GM23338 (cell line): ENCODE data around the gene CIRBP. TPM values are rescaled to one million over a fixed set of nuclear protein-coding genes. Genes with fewer than 3 reads are reported as not detected.

ENCODE experiments used
- ATAC-seq: fragments of 200-7000 bp; cut with Tn5 transposase; 3 replicates; pipeline ENCODE4 v1.9.1; 2020
- DNase-seq: peaks from one replicate; pipeline ENCODE4 v3.0.0-alpha.2; 2015; ENCODE audit warnings: low spot score
- H2AFZ ChIP-seq: fragments of 200-600 bp; sonication (generic); 2 replicates; pipeline ENCODE4 v1.8.0; 2016; ENCODE audit warnings: antibody characterized with exemption, mild to moderate bottlenecking, moderate library complexity
- H3F3A ChIP-seq: fragments of 200-600 bp; sonication (generic); replicated peaks from 2 replicates; pipeline ENCODE4 v1.8.0; 2017; ENCODE audit warnings: antibody characterized with exemption, mixed run types, low read depth
- H3K27ac ChIP-seq: fragments of 200-600 bp; sonication (generic); 2 replicates; pipeline ENCODE4 v1.6.1; 2016; ENCODE audit warnings: low read depth
- H3K27me3 ChIP-seq: fragments of 200-600 bp; sonication (generic); 2 replicates; pipeline ENCODE4 v1.8.0; 2016; ENCODE audit warnings: mild to moderate bottlenecking, mixed run types, moderate library complexity; ENCODE audit not compliant: insufficient read depth
- H3K36me3 ChIP-seq: fragments of 200-600 bp; sonication (generic); 2 replicates; pipeline ENCODE4 v1.8.0; 2016; ENCODE audit warnings: mild to moderate bottlenecking; ENCODE audit not compliant: insufficient read depth
- H3K4me1 ChIP-seq: fragments of 200-600 bp; sonication (generic); 2 replicates; pipeline ENCODE4 v1.8.0; 2016; ENCODE audit warnings: mild to moderate bottlenecking, moderate library complexity; ENCODE audit not compliant: insufficient read depth
- H3K4me2 ChIP-seq: fragments of 200-600 bp; sonication (generic); 2 replicates; pipeline ENCODE4 v1.7.1; 2017; ENCODE audit warnings: mixed run types
- H3K4me3 ChIP-seq: fragments of 200-600 bp; sonication (generic); 2 replicates; pipeline ENCODE4 v1.6.1; 2016; ENCODE audit warnings: mixed run types
- H3K79me2 ChIP-seq: fragments of 200-600 bp; sonication (generic); replicated peaks from 2 replicates; pipeline ENCODE4 v1.8.0; 2017; ENCODE audit warnings: mild to moderate bottlenecking; ENCODE audit not compliant: insufficient read depth
- H3K9me2 ChIP-seq: fragments of 200-600 bp; sonication (generic); 2 replicates; pipeline ENCODE4 v1.8.0; 2017; ENCODE audit not compliant: insufficient read depth
- H4K20me1 ChIP-seq: fragments of 200-600 bp; sonication (generic); replicated peaks from 2 replicates; pipeline ENCODE4 v1.8.0; 2017; ENCODE audit warnings: mild to moderate bottlenecking; ENCODE audit not compliant: insufficient read depth
- H3K27ac Mint-ChIP-seq: 2 replicates; pipeline ENCODE4 v1.8.0; 2020; ENCODE audit warnings: inconsistent platforms, mild to moderate bottlenecking, moderate library complexity, mixed read lengths
- H3K27me3 Mint-ChIP-seq: 3 replicates; pipeline ENCODE4 v1.8.0; 2022; ENCODE audit warnings: low read depth, mild to moderate bottlenecking, moderate library complexity, mixed read lengths, inconsistent platforms; ENCODE audit not compliant: insufficient read depth, poor library complexity
- H3K36me3 Mint-ChIP-seq: 3 replicates; pipeline ENCODE4 v1.8.0; 2021; ENCODE audit warnings: low read depth, mild to moderate bottlenecking, inconsistent platforms, moderate library complexity, mixed read lengths
- H3K4me1 Mint-ChIP-seq: 3 replicates; pipeline ENCODE4 v1.8.0; 2020; ENCODE audit warnings: mild to moderate bottlenecking, inconsistent platforms, mixed read lengths
- H3K4me3 Mint-ChIP-seq: 3 replicates; pipeline ENCODE4 v1.8.0; 2021; ENCODE audit warnings: moderate library complexity, mild to moderate bottlenecking, inconsistent platforms, mixed read lengths
- H3K9me3 Mint-ChIP-seq: 3 replicates; pipeline ENCODE4 v1.8.0; 2020; ENCODE audit warnings: moderate library complexity, mild to moderate bottlenecking, inconsistent platforms, mixed read lengths
- CREB1 ChIP-seq: fragments of 250-450 bp; sonication (Bioruptor Pico); IDR thresholded peaks from 2 replicates; pipeline ENCODE4 v1.5.0; 2020; ENCODE audit warnings: low read depth, mild to moderate bottlenecking, moderate library complexity
- EZH2 ChIP-seq: fragments of 200-600 bp; sonication (generic); IDR thresholded peaks from one replicate; pipeline ENCODE4 v1.8.0; 2017; ENCODE audit warnings: antibody characterized with exemption, mild to moderate bottlenecking, low read depth; ENCODE audit not compliant: unreplicated experiment
- NANOG ChIP-seq: IDR thresholded peaks from 2 replicates; pipeline ENCODE4 v1.6.1; 2016; ENCODE audit warnings: antibody characterized with exemption, borderline replicate concordance
- POLR2AphosphoS5 ChIP-seq: IDR thresholded peaks from 2 replicates; pipeline ENCODE4 v1.6.1; 2016; ENCODE audit warnings: antibody characterized with exemption, low read depth
- STAT1 ChIP-seq: IDR thresholded peaks from one replicate; pipeline ENCODE4 v1.6.1; 2016; ENCODE audit warnings: antibody characterized with exemption; ENCODE audit not compliant: unreplicated experiment
- ZNF331 ChIP-seq: fragments of 250-450 bp; sonication (Bioruptor Pico); IDR thresholded peaks from 2 replicates; pipeline ENCODE4 v1.5.0; 2020; ENCODE audit warnings: low read depth, mild to moderate bottlenecking, moderate library complexity
- polyA plus RNA-seq: library from polyadenylated mRNA; unstranded; fragments of >200 nt; fragmentation: Nextera tagmentation; extraction: Ambion mirVana; gene quantifications from 2 replicates; pipeline ENCODE4 v1.2.1, GENCODE V29; 2016
- total RNA-seq: library from RNA; depleted of rRNA; stranded (reverse); fragments of >200 nt; shearing (Covaris generic); gene quantifications from 2 replicates; pipeline ENCODE4 v1.2.3, GENCODE V29; 2014
- TF ChIP-seq, protein P1 (sequence below): fragments of 250-450 bp; sonication (Bioruptor Pico); IDR thresholded peaks from 2 replicates; pipeline ENCODE4 v1.5.0; 2020; ENCODE audit warnings: mild to moderate bottlenecking, moderate library complexity
- TF ChIP-seq, protein P2 (sequence below), 2 experiments: fragments of 200-600 bp in 1 of 2; sonication (generic) in 1 of 2; conservative IDR thresholded peaks; 2 replicates each; pipeline versions ENCODE4 v1.5.1 to v1.6.1; 2016 to 2017; ENCODE audit warnings: antibody characterized with exemption in 2 of 2, low read depth in 2 of 2, mild to moderate bottlenecking in 2 of 2, moderate library complexity in 1 of 2

CIRBP gene
- total and polyA plus RNA-seq, 2 experiments from 2014 or later: 153 to 202 TPM

DNA sequence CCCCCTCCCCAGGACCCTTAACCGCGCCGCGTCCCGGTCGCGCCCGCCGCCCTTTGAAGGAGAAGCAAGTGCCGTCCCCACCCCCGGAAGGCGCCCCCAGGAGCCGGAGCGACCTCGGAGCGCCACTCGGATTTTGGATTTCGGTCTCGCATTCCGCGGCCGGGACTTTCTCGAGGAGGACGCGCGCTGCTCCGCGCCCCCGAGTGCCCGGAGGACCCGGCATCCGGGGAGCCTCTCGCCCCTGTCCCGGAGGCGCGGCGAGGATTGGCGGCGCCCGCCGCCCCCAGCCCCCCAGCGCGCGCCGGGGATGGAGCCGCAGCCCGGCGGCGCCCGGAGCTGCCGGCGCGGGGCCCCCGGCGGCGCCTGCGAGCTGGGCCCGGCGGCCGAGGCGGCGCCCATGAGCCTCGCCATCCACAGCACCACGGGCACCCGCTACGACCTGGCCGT lies 19.1 kb upstream of the CIRBP start:
- no peak for TF ChIP-seq NANOG
- no peak for TF ChIP-seq ZNF331
- TF ChIP-seq EZH2: no peak
- TF ChIP-seq STAT1: no peak
- TF ChIP-seq, protein P1, sequence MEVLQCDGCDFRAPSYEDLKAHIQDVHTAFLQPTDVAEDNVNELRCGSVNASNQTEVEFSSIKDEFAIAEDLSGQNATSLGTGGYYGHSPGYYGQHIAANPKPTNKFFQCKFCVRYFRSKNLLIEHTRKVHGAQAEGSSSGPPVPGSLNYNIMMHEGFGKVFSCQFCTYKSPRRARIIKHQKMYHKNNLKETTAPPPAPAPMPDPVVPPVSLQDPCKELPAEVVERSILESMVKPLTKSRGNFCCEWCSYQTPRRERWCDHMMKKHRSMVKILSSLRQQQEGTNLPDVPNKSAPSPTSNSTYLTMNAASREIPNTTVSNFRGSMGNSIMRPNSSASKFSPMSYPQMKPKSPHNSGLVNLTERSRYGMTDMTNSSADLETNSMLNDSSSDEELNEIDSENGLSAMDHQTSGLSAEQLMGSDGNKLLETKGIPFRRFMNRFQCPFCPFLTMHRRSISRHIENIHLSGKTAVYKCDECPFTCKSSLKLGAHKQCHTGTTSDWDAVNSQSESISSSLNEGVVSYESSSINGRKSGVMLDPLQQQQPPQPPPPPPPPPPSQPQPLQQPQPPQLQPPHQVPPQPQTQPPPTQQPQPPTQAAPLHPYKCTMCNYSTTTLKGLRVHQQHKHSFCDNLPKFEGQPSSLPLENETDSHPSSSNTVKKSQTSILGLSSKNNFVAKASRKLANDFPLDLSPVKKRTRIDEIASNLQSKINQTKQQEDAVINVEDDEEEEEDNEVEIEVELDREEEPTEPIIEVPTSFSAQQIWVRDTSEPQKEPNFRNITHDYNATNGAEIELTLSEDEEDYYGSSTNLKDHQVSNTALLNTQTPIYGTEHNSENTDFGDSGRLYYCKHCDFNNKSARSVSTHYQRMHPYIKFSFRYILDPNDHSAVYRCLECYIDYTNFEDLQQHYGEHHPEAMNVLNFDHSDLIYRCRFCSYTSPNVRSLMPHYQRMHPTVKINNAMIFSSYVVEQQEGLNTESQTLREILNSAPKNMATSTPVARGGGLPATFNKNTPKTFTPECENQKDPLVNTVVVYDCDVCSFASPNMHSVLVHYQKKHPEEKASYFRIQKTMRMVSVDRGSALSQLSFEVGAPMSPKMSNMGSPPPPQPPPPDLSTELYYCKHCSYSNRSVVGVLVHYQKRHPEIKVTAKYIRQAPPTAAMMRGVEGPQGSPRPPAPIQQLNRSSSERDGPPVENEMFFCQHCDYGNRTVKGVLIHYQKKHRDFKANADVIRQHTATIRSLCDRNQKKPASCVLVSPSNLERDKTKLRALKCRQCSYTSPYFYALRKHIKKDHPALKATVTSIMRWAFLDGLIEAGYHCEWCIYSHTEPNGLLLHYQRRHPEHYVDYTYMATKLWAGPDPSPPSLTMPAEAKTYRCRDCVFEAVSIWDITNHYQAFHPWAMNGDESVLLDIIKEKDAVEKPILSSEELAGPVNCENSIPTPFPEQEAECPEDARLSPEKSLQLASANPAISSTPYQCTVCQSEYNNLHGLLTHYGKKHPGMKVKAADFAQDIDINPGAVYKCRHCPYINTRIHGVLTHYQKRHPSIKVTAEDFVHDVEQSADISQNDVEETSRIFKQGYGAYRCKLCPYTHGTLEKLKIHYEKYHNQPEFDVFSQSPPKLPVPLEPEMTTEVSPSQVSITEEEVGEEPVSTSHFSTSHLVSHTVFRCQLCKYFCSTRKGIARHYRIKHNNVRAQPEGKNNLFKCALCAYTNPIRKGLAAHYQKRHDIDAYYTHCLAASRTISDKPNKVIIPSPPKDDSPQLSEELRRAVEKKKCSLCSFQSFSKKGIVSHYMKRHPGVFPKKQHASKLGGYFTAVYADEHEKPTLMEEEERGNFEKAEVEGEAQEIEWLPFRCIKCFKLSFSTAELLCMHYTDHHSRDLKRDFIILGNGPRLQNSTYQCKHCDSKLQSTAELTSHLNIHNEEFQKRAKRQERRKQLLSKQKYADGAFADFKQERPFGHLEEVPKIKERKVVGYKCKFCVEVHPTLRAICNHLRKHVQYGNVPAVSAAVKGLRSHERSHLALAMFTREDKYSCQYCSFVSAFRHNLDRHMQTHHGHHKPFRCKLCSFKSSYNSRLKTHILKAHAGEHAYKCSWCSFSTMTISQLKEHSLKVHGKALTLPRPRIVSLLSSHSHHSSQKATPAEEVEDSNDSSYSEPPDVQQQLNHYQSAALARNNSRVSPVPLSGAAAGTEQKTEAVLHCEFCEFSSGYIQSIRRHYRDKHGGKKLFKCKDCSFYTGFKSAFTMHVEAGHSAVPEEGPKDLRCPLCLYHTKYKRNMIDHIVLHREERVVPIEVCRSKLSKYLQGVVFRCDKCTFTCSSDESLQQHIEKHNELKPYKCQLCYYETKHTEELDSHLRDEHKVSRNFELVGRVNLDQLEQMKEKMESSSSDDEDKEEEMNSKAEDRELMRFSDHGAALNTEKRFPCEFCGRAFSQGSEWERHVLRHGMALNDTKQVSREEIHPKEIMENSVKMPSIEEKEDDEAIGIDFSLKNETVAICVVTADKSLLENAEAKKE (CRISPR knock-in tag): no peak
- TF ChIP-seq POLR2AphosphoS5: no peak
- TF ChIP-seq, protein P2, sequence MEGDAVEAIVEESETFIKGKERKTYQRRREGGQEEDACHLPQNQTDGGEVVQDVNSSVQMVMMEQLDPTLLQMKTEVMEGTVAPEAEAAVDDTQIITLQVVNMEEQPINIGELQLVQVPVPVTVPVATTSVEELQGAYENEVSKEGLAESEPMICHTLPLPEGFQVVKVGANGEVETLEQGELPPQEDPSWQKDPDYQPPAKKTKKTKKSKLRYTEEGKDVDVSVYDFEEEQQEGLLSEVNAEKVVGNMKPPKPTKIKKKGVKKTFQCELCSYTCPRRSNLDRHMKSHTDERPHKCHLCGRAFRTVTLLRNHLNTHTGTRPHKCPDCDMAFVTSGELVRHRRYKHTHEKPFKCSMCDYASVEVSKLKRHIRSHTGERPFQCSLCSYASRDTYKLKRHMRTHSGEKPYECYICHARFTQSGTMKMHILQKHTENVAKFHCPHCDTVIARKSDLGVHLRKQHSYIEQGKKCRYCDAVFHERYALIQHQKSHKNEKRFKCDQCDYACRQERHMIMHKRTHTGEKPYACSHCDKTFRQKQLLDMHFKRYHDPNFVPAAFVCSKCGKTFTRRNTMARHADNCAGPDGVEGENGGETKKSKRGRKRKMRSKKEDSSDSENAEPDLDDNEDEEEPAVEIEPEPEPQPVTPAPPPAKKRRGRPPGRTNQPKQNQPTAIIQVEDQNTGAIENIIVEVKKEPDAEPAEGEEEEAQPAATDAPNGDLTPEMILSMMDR (conservative IDR thresholded peaks at IDR 0.05; ENCODE audit: low read depth in 2 of 2): no peak
- no peak for TF ChIP-seq CREB1 (CRISPR knock-in tag)
- H3K4me3 ChIP-seq: peak overlapping the region; percentile 94
- peaks cover 15% of the 10 kb centered on the region for H4K20me1 ChIP-seq
- H3K4me3 Mint-ChIP-seq: peak overlapping the region; percentile 81; the same call in 2 of the 3 replicates
- no peaks in the 10 kb centered on the region for H3K27me3 ChIP-seq
- peak overlapping the region; percentile 91 for H3K4me2 ChIP-seq
- peaks cover 37% of the 10 kb centered on the region for H3K36me3 Mint-ChIP-seq
- no peaks in the 10 kb centered on the region for H3K9me2 ChIP-seq
- peaks cover 11% of the 10 kb centered on the region for H3K4me1 Mint-ChIP-seq
- DNase-seq (no peak), ATAC-seq (no peak)
- H3K27me3 Mint-ChIP-seq: peaks cover 20% of the 10 kb centered on the region
- peak overlapping the region; percentile 74; the same call in 1 of the 2 replicates for H3K27ac ChIP-seq
- H3F3A ChIP-seq: peaks cover 14% of the 10 kb centered on the region
- no peak overlapping the region for H2AFZ ChIP-seq
- no peak overlapping the region; the same call in 1 of the 2 replicates for H3K27ac Mint-ChIP-seq
- H3K79me2 ChIP-seq: peaks cover 36% of the 10 kb centered on the region
- no peaks in the 10 kb centered on the region; the same call in 1 of the 2 replicates for H3K4me1 ChIP-seq
- H3K9me3 Mint-ChIP-seq: no peaks in the 10 kb centered on the region; the same call in 1 of the 3 replicates
- peaks cover 2% of the 10 kb centered on the region; the same call in 1 of the 2 replicates for H3K36me3 ChIP-seq
